ENCODE measurements around the gene GPC3.

The GPC3 gene

DNA sequence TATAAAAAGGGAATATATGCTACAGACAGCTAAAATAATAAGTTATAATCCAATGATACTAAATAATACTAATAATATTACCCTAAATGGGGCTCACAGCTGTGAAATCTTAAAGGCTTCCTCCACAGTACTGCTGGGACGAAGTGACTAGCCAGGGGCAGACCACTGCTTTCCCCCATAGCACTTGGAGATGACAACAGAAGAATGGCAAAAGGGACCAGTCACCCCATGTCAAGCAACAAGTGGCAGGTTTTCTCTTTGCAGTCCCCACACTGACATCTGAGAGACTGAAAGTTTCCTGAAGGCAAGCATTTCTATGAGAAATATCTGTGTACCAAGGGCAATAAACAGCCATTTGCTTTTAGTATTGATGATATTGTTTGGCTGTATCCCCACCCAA is 396.6 kb downstream of the GPC3 start:
- DNase-seq = no peak

DNA sequence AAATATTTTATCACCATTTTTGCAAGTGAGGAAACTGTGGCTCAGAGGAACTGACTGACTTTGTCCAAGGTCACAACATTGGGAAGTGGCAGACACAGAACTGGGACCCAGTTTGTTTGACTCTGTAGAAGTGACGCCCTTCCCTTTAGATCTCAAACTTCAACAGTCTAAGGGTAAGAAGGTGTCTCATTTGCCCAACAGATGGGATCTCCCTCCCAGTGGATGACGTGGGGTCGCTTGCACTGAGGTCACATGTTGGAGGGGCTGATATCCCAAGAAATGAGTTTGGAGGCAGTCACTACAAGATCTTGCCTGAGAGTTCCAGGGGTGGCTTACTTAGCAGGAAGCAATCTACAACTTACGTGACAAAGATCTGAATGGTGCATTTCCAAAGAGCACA is 397.6 kb downstream of the GPC3 start:
- DNase-seq = no peak

DNA sequence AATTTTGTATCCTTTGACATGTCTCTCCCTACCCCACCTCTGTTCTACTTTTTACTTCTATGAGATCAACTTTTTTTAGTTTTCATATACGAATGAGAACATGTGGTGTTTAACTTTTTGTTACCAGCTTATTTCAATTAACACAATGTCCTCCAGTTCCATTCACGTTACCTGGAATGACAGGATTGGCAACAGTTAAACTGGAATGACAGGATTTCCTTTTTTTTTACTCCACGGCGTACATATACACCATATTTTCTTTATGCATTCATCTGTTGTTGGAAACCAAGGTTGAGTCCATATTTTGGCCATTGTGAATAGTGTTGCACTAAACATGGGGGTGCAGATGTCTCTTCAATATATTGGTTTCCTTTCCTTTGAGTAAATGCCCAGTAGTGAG is 398.3 kb downstream of the GPC3 start:
- no peak for DNase-seq

DNA sequence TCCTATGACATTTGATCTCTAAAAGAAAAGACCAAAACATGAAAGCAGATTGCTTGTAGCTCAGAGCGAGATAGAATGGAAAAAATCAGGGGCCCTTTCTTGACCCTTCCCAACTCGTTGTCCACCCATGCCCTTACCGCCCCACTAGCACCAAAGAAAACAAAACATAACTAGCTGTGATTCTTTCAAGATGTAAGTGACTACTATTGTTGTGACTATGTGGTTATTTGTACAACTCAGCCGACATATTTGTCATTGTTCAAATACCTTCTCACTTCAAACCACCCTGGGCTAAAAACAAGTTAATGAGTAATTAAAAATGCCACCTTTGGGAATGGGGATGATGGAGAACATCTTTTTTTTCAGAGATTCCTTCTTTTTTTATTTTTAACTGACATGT is 399.0 kb downstream of the GPC3 start:
- no peak for DNase-seq

DNA sequence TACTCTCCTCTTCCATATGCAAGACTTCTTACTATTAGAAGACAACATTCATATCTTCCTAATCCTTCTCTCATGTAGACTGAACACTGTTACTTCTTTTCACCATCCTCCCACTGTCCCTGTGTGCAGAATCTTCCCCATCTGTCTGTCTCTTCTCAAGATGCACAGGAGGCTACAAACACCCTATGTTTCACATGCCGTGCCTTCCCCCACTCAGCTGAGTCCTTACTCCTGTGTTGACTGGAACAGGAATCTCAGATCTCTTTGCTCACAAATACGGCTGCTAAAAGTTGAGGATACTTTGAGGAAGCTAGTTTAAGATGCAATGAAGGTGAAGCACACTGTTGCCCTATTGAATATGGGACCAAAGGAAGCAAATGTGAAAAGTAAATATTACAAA is 401.6 kb downstream of the GPC3 start:
- no peak for DNase-seq

DNA sequence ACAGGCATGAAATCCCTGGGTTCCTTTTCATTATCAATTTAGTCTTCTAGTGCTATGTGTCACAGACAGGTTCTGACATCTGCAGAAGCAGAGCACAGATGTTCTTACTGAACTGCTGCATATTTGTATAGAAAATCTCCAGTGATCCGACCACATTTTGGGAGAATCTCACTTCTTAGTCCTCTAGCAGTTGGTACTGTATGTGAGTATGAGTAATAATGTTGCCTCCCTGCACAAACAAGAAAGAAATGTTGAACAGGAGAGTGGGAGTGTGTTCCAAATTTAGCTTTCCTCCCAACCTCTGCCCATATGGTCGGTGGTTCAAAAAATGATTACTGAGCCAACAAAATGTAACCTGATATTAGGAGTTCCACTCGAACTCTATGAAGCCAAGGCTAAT is 404.8 kb downstream of the GPC3 start:
- DNase-seq = no peak

DNA sequence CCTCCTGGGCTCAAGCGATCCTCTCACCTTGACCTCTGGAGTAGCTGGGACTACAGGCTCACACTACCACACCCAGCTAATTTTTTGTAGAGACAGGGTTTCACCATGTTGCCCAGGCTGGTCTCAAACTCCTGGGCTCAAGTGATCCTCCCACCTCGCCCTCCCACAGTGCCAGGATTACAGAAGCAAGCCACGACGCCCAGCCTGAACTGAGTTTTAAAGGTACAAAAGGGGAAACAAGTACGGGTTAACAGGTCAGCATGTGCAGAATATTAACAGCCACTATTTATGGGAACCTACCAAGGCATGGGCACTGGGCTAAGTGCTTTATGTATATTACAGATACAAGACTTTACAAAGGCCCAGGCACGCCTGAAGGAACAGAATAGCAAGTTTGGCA is 405.8 kb downstream of the GPC3 start:
- DNase-seq = no peak

DNA sequence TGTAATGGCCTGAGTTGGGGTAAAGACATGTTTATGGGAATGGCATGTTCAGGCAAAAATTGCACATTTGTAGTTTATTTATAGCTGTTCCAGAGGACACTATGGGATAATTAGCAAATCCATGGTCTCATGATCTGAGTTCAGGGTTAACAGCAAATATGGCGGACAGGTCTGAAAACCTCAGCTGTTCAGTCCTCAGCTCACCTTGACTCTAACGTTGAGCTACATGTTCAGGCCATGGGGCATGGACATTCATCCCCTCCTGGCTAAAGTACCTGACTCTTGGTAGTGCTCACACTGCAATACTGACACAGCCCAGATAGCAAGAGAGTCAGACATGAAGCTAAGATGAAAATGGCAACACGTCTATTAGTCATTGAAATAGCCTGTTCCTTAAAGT is 408.5 kb downstream of the GPC3 start:
- DNase-seq = no peak

DNA sequence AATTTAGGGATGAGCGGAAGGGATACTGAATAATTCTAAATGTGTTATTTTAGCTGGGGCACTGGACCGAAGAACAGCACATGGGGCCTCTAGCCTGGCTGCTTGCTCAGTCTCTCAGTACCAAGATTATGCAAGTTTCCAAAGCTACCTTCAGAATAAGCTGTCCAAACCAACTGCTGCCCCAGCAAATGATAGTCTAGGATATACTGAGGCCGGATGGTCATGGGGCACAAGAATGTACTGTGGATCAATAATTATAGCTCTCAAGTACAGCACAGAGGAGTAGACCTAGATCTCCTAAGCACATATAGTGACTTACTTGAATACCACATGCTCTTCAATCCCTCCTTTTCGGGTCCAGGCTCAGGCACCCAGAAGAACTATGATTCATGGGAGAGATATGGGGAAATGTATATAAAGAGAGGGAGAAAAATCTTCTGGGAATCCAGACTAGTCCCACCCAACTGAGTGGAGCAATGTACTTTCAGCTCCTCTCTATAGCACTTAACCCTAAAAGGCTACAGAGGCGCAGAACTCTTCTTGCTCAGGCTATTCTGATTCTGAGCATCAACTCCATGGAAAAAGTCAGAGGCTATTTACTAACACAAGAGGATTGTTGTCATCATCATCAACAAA is 409.8 kb downstream of the GPC3 start:
- DNase-seq = no peak

DNA sequence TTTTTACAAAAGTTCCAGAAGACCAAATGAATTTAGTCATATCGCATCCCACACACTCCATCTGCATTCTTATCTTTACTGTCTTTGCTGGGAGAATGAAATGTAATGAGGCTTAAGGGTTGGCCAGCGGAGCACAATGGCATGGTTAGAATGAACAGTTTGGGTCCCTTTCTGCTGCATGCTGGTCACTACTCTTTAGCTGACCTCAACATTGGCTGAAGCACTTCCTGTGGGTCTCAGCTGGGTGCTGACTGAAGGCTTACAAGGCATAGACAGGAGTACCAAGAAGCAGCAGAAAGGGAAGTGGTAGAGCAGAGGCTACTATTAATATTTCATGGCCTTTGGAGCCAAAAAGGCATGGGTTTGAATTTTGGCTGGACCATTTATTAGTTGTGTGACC is 410.7 kb downstream of the GPC3 start:
- DNase-seq = no peak

DNA sequence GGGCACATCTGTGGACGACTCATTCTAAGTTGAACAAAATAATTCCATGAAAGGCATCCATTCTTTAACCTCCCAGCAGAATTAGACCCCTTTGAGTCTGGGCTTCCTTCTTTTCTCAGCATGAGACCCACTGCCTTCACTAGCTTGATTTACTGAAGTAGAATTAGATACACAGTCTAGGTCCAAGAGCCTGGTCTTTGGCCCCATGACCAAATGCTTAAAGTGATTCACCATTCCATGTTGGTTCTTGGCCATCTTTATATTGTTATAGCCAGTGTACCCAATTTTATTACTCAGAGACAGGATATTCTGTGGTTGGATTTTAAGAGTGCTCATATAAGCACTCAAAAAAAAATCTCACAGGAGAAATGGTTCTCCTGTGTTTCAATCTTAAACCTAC is 414.8 kb downstream of the GPC3 start:
- DNase-seq = no peak

DNA sequence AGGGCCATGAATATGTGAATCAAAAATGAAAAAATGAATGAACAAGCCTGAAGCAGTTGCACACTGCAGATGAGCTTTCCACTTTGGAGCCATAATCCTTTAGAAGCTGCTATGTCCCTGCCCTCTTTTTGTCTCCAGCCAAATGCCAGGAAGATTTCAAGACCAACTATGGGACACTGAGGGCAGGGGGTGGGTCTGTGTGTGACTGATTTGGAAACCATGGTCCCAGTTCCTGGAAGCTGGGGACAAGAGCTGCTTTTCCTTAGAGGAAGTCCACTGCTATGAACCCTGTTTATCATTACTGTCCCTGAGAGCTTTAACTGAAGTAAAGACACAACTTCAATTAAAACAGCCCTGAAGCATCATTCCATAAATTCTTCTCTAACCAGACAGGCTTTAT is 416.2 kb downstream of the GPC3 start:
- DNase-seq = no peak

DNA sequence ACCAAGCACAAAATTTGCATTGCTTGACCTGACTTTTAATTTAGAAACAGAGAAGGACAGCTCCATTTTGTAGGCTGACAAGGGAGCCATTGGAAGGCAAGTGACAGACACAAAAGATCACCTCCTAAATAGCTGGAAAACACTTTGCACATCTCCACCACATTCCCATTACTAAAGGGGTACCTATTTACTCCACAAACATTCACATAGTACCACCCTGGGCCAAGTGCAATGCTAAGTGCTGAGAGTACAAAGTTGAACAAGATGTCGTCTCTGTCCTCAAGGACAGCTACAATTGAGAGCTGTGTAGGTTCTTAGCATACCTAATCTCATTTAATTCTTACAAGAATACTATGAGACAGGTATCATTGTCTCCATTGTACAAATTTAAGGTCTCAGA is 417.3 kb downstream of the GPC3 start:
- no peak for DNase-seq

DNA sequence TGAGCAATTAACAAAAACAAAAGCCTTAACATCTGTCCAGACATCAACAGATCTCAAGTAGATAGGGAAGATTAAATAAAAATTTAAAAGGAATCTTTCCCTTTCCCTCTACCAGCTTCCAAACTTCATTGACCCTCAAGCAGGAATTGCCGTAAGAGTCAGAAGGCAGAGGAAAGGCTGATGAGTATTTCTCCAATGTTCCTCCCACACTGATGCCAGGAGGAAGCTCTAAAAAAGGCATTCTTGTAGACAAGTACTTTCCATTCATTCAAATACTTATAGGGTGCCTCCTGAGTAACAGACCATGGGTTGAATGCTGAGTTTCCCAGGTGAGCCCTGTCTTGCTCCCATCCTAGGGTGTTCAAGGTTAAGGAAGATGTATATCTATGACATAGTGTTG is 418.5 kb downstream of the GPC3 start:
- no peak for DNase-seq

DNA sequence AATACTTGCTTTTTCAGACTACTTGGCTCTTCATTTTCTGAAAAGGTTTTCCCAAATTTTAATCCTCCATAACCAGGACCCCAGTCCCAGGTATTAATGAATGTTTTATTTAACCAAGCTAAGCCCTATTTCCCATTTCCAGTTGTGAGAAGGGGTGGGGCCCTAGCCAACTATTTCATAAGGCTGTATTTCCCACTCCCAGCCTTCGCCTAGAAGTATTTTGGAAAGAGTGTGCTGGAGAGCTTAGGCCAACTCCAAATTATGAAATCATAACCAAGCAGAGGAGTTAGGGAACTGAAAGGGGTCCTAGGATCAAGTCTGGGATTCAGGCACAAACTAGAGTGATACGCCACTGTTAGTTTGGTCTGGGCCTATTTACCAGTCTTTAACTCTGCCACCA is 421.7 kb downstream of the GPC3 start:
- no peak for DNase-seq

DNA sequence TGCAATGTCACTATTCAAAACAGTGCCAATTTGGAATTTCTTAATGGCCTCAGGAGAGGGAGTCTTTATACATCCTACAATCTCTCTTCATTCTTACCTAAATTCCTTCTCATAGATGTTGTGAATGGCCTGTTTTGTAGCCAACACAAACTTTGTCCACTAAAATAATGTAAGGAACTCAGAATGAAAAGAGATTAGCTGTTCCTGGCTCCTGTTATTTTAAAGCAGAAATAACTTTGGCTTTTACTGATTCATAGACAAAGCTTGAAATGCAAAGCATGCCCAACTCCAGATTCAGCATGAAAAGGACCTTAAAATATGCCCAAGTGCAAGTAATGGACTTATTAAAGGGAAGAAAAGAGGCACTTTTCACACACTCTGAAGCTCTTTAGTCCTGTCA is 424.1 kb downstream of the GPC3 start:
- DNase-seq = no peak

DNA sequence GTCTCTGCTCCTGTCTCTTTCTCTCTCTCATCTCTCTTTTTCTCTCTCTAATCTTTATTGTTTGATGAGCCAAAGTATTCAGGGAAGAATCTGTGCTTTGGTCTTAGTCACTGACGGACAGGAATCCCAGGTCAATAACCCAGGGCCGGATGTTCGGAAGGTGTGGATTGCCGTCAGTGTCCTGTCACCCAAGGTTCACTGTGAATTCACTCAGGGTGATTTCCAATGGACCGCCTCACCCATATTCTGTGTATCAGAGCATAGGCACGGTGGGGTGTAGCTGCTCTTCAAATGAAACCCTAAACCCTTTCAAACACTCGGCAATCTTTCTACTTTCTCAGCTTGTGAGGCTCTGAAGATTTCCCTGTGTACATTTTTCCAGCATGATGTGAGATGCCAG is 425.5 kb downstream of the GPC3 start:
- no peak for DNase-seq

DNA sequence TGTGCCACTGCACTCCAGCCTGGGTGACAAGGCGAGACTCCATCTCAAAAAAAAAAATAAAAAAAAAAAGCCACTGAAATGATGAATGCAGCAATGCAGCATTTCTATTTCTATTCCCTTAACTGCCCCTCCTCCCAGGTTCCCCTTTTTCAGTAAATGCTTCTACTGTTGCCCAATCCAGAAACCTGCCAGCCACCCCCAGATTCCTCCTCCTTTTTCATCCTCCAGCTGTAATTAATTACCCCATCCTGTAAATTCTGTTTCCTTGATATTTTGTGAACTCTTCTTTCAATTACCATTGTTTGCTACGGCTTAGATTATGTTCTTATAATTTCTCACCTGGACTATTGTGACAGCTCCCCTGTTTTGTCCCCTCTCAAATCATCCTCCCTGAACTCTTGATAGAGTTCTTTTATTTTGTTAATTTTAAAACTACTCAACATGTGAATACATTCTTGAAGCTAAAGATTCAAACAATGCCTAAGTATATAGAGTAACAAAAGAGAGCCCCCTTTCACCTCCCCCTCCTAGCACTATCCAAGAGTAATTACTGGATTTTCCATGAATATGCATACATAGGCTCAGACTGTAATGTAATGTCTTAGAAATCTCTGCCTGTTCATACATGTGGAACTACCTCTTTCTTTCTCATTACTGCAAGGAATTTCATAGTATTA is 429.5 kb downstream of the GPC3 start:
- DNase-seq = no peak

DNA sequence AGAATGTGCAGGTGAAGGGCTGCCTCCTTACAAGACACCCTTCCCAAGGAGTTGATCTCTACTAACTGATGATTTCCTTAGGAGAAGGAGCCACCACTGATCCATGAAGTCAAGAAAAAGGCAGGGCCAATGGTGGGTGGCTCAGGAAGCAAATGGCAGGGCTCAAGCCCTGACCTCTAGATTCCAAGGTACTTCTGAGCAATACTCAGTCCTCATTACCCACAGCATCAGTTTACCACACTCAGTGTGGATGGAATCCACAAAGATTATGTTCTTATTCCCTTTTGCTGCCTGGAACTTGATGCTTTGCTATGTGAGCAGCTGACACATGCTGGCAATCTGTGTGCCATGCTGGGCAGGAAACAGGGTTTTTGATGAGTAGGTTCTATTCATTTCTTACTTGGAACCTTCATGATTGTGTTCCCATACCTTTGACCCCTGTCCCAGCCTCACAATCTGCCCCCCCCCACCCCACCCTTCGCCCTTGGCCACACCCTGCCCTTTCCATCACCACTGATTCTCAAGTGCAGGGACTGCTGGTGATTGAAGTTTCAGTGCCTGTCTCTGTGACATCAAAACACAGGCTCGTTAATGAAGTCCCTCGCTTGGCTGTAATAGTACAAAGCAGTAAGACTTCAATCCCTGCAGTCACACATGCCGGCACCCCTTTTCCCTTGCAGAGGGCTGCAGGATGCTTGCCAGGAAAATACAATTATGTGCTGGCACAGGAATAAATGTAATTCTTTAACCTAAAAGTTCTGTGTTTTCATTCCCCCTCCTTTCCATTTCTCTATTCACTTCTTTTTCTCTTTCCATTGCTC is 434.5 kb downstream of the GPC3 start:
- DNase-seq = no peak

DNA sequence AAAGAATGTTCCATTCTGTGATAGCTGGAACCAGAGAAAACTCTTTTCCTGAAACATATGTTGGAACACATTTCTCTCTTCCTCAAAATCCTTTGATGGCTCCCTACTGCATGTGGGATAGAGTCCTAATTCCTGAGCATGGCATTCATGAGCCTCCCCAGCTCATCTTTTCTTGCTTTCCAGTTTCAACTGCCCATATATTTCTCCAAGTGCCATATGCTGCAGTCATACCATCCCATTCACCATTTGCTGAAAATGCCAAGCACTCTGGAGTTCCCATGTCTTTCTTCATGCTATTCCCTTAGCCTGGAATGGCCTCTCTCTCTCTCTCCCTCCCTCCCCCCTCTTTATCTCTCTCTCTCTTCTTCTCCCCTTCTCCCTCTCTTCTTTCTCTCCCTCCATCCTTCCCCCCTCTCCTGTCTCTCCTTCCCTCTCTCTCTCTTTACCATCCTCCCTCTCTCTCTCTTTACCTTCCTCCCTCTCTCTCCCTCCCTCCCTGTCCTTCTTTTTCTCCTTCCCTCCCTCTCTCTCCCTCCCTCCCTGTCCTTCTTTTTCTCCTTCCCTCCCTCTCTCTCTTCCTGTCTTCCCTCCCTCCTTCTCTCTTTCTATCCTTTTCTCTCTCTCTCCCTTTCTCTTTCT is 436.0 kb downstream of the GPC3 start:
- DNase-seq = no peak

DNA sequence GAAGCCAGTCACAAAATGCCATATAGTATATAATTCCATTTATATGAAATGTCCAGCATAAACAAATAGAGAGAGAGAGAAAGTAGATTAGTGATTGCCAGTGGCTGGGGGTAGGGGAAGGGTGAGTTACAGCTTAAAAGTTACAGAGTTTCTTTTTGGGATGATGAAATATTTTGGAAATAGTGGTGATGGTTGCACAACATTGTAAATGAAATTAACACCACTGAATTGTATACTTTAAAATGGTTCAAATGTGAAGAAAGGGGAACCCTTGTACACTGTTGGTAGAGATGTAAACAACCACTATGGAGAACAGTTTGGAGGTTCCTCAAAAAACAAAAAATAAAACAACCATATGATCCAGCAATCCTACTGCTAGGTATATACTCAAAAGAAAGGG is 439.0 kb downstream of the GPC3 start:
- no peak for DNase-seq

DNA sequence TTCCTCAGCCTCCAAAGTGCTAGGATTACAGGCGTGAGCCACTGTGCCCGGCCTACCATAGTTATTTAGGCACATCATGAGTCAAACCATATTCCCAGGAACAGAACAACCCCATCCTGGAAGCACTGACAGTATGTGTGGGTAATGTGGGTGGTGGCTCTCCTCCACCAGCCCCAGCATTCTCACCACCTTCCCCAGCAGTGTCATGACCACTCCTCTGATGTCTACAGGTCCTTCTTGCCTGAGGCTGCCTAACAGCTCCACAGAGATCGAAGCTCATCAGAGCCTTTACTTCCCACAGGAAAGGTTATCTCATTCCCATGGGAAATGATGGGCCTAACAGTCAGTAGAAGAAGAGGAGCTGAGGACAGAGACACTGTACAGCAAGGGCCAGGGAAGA is 440.6 kb downstream of the GPC3 start:
- DNase-seq = no peak

DNA sequence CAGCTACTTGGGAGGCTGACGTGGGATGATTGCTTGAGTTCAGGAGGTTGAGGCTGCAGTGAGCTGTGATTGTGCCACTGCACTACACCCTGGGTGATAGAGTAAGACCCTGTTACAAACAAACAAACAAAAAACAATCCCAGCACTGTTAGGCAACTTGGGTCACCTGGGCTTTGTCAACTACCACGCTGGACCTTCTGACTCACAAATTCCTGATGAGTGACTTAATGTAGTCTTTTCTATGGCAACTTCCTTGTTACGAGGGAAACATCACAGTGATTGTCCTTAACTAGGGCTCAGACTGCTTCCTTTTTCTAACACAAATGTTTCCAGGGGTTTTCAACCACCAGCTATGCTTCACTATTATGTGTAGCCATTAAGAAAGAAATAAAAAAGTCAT is 441.3 kb downstream of the GPC3 start:
- DNase-seq = no peak

DNA sequence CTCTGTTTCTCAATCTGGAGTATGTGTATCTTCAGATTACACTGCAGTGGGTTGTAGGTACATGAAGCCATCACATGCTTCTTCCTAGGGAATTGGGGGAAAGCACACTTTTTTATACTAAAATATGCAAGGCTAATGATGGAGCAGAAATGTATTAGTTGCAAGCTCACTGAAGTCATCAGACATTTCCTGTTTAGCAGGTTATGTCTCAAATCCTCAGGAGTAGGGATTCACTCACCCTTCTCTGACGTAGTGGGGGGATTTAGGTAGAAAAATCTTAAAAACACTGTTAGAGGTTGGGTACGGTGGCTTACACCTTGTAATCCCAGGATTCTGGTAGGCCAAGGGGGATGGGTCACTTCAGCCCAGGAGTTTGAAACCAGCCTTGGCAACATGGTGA is 441.7 kb downstream of the GPC3 start:
- no peak for DNase-seq

All from stimulated activated CD4-positive, alpha-beta T cell treated with anti-CD3 and anti-CD28 coated beads, Interleukin-4, amount 100 ng/mL, for 1 hour (primary cell).